A549 (cell line): ENCODE measurements around the gene SLC4A7. TPM values are rescaled to one million over a fixed set of nuclear protein-coding genes. Genes with fewer than 3 reads are reported as not detected.
"Not testable (repeated sequence)": the region's sequence is repeated elsewhere in the genome, so short reads cannot be mapped to it uniquely, and the experiment has no call there.

ENCODE experiments used
- ATAC-seq, 2 experiments: fragments of 200-7000 bp in 1 of 2; fragments of >200 bp in 1 of 2; cut with Nextera tagmentation in 1 of 2; cut with Tn5 transposase in 1 of 2; 3 replicates each; pipeline versions ENCODE4 v1.8.0 to v1.9.1; 2018 to 2020; ENCODE audit warnings: mild to moderate bottlenecking in 1 of 2, moderate library complexity in 1 of 2
- CTCF ChIA-PET: fragments of 300-600 bp; sonication (Branson Sonifier 250); formaldehyde crosslinking; extraction: SDS; loops from one replicate; lab custom pipeline; 2021; ENCODE audit warnings: antibody characterized with exemption, inconsistent platforms; lab: Yijun Ruan, JAX
- POLR2A ChIA-PET: fragments of 350-600 bp; formaldehyde crosslinking; extraction: SDS; loops from one replicate; lab custom pipeline; 2021; ENCODE audit warnings: antibody characterized with exemption, inconsistent platforms; lab: Yijun Ruan, JAX
- DNase-seq, 2 experiments: peaks; one replicate each; pipeline versions ENCODE4 v3.0.0 to v3.0.0-alpha.2; 2011 to 2016; ENCODE audit warnings: low read depth in 1 of 2, low spot score in 1 of 2
- FAIRE-seq: peaks from 2 replicates; lab custom pipeline; 2011; peaks lifted over from hg19 to GRCh38; lab: Jason Lieb, UNC
- H3K27ac ChIP-seq, 2 experiments: fragments of >200 bp; sonication (Bioruptor Twin); formaldehyde crosslinking; 3 replicates each; pipeline ENCODE4 v1.5.1; 2016 to 2017
- H3K4me1 ChIP-seq: fragments of >200 bp; sonication (Bioruptor Twin); formaldehyde crosslinking; 3 replicates; pipeline ENCODE4 v1.6.1; 2016
- H3K4me2 ChIP-seq: fragments of >200 bp; sonication (Bioruptor Twin); formaldehyde crosslinking; 3 replicates; pipeline ENCODE4 v1.6.1; 2016
- H3K4me3 ChIP-seq: fragments of >200 bp; sonication (Bioruptor Twin); formaldehyde crosslinking; 3 replicates; pipeline ENCODE4 v1.5.1; 2016
- H3K9me3 ChIP-seq: fragments of >200 bp; sonication (Bioruptor Twin); formaldehyde crosslinking; 3 replicates; pipeline ENCODE4 v1.6.1; 2016
- CBX2 ChIP-seq: fragments of 200-600 bp; sonication (generic); IDR thresholded peaks from 2 replicates; pipeline ENCODE4 v1.6.1; 2016; ENCODE audit warnings: low read depth, mild to moderate bottlenecking, borderline replicate concordance
- CHD4 ChIP-seq: fragments of 200-600 bp; sonication (generic); IDR thresholded peaks from 2 replicates; pipeline ENCODE4 v1.6.1; 2016; ENCODE audit warnings: antibody characterized with exemption, mild to moderate bottlenecking, borderline replicate concordance
- EHF ChIP-seq: fragments of 250-450 bp; sonication (Bioruptor Pico); IDR thresholded peaks from 2 replicates; pipeline ENCODE4 v1.5.0; 2020; ENCODE audit warnings: mild to moderate bottlenecking
- ELK1 ChIP-seq: fragments of 150-350 bp; IDR thresholded peaks from 2 replicates; pipeline ENCODE4 v1.6.1; 2014; ENCODE audit warnings: low read depth, mild to moderate bottlenecking, low read length
- FOSB ChIP-seq: fragments of 250-450 bp; sonication (Bioruptor Pico); IDR thresholded peaks from 2 replicates; pipeline ENCODE4 v1.5.0; 2020; ENCODE audit warnings: mild to moderate bottlenecking, moderate library complexity
- FOSL2 ChIP-seq, 2 experiments: fragments of 450-650 bp in 1 of 2; fragments of >200 bp in 1 of 2; sonication (Bioruptor Twin) in 1 of 2; formaldehyde crosslinking; IDR thresholded peaks; 2 replicates each; pipeline versions ENCODE4 v1.5.0 to v1.6.1; 2016 to 2020; ENCODE audit warnings: mild to moderate bottlenecking in 1 of 2, moderate library complexity in 1 of 2
- HOXB13 ChIP-seq: fragments of 250-450 bp; sonication (Bioruptor Pico); IDR thresholded peaks from 2 replicates; pipeline ENCODE4 v1.5.0; 2020; ENCODE audit warnings: low read depth, mild to moderate bottlenecking, moderate library complexity
- HOXB5 ChIP-seq: fragments of 250-450 bp; sonication (Bioruptor Pico); IDR thresholded peaks from 2 replicates; pipeline ENCODE4 v1.5.0; 2020; ENCODE audit warnings: mild to moderate bottlenecking, moderate library complexity
- JUN ChIP-seq, 2 experiments: fragments of >200 bp; sonication (Bioruptor Twin); formaldehyde crosslinking; IDR thresholded peaks; 2 replicates in 1 of 2; 3 replicates in 1 of 2; pipeline ENCODE4 v1.6.1; 2016 to 2017
- KDM1A ChIP-seq: fragments of 200-600 bp; sonication (generic); IDR thresholded peaks from 2 replicates; pipeline ENCODE4 v1.6.1; 2016; ENCODE audit warnings: low read depth, mild to moderate bottlenecking
- MYC ChIP-seq: IDR thresholded peaks from 2 replicates; pipeline ENCODE4 v1.6.1; 2012; ENCODE audit warnings: mild to moderate bottlenecking, inconsistent platforms, low read length, improper control_type of control experiment, borderline replicate concordance
- NPAS2 ChIP-seq: fragments of 250-450 bp; sonication (Bioruptor Pico); IDR thresholded peaks from 2 replicates; pipeline ENCODE4 v1.8.0; 2022; ENCODE audit warnings: mild to moderate bottlenecking, moderate library complexity, borderline replicate concordance
- POLR2A ChIP-seq: IDR thresholded peaks from 2 replicates; pipeline ENCODE4 v1.6.1; 2012; ENCODE audit warnings: mild to moderate bottlenecking, low read length
- RARB ChIP-seq: fragments of 250-450 bp; sonication (Bioruptor Pico); IDR thresholded peaks from 2 replicates; pipeline ENCODE4 v1.8.0; 2021; ENCODE audit warnings: mild to moderate bottlenecking, moderate library complexity
- RNF2 ChIP-seq: fragments of 200-600 bp; sonication (generic); IDR thresholded peaks from 2 replicates; pipeline ENCODE4 v1.6.1; 2016; ENCODE audit warnings: low read depth, mild to moderate bottlenecking, antibody characterized with exemption, moderate library complexity, borderline replicate concordance
- SMC3 ChIP-seq: fragments of >200 bp; sonication (Bioruptor Twin); formaldehyde crosslinking; IDR thresholded peaks from 3 replicates; pipeline ENCODE4 v1.6.1; 2018; ENCODE audit warnings: inconsistent platforms
- SREBF2 ChIP-seq: fragments of 450-650 bp; IDR thresholded peaks from 2 replicates; pipeline ENCODE4 v1.6.1; 2014; ENCODE audit warnings: mild to moderate bottlenecking, moderate library complexity
- TFCP2L1 ChIP-seq: fragments of 250-450 bp; sonication (Bioruptor Pico); IDR thresholded peaks from 2 replicates; pipeline ENCODE4 v1.5.0; 2021; ENCODE audit warnings: mild to moderate bottlenecking
- TP53 ChIP-seq: fragments of 250-450 bp; sonication (Bioruptor Pico); IDR thresholded peaks from 2 replicates; pipeline ENCODE4 v1.5.0; 2021; ENCODE audit warnings: mild to moderate bottlenecking, moderate library complexity
- ZFP36 ChIP-seq: fragments of 450-650 bp; IDR thresholded peaks from 2 replicates; pipeline ENCODE4 v1.6.1; 2014; ENCODE audit warnings: borderline replicate concordance; ENCODE audit not compliant: partially characterized antibody
- ZNF302 ChIP-seq: fragments of 250-450 bp; sonication (Bioruptor Pico); IDR thresholded peaks from 2 replicates; pipeline ENCODE4 v1.9.0; 2021; ENCODE audit warnings: inconsistent platforms, mild to moderate bottlenecking, moderate library complexity
- WGBS: methylation state at CpG from one replicate; pipeline ENCODE4 v1.1.6; 2017; ENCODE audit errors: missing lambda C conversion rate; 5-methylcytosine and 5-hydroxymethylcytosine counted together
- polyA plus RNA-seq, 4 experiments: library from polyadenylated mRNA; depleted of rRNA in 3 of 4; stranded (reverse); fragments of >200 nt; fragmentation: RNase III in 1 of 4; extraction: RNeasy Plus Mini Kit Qiagen cat#74134 plus additional on column Dnase treatment in 1 of 4; gene quantifications; 2 replicates in 3 of 4; 3 replicates in 1 of 4; pipeline ENCODE4 v1.2.3, GENCODE V29; 2011 to 2017
- TF ChIP-seq, protein P1 (sequence below): IDR thresholded peaks from 2 replicates; pipeline ENCODE4 v1.6.1; 2012
- TF ChIP-seq, protein P2 (sequence below): fragments of 250-450 bp; sonication (Bioruptor Pico); IDR thresholded peaks from 2 replicates; pipeline ENCODE4 v1.5.0; 2020; ENCODE audit warnings: low read depth, mild to moderate bottlenecking, moderate library complexity
- TF ChIP-seq, protein P3 (sequence below): fragments of 250-450 bp; sonication (Bioruptor Pico); IDR thresholded peaks from 2 replicates; pipeline ENCODE4 v1.5.0; 2021; ENCODE audit warnings: mild to moderate bottlenecking, moderate library complexity, borderline replicate concordance

Gene SLC4A7
- polyA plus RNA-seq, 2 of the 4 experiments (the other 2 are of a cell fraction), result 35.1 to 70.2 TPM

GRCh38 chr3:27532426-27533260 lies 48.5 kb upstream of the SLC4A7 start:
- Histone ChIP-seq H3K4me1 (peaks cover 42% of the 10 kb centered on the region), H3K4me3 (no peak overlapping the region), H3K9me3 (no peaks in the 10 kb centered on the region), H3K27ac (peak overlapping the region; percentile 93 to 95), H3K4me2 (peak overlapping the region; percentile 85)
- no peak for FAIRE-seq
- POLR2A ChIA-PET, result no interaction called here
- CTCF ChIA-PET, result interaction anchor here (1.0 to 1.6 kb wide), 4 partner anchors 10 to 796 kb away, joined by 3 to 7 read pairs (median 4); no protein-coding TSS in a partner anchor
- 85% methylated on average over 8 of the region's 8 CpGs for WGBS
- no peak for ATAC-seq
- DNase-seq, result no peak
- TF ChIP-seq RNF2 (no peak), NPAS2 (no peak), KDM1A (no peak), TFCP2L1 (CRISPR knock-in tag) (no peak)
- TF ChIP-seq, protein P1, sequence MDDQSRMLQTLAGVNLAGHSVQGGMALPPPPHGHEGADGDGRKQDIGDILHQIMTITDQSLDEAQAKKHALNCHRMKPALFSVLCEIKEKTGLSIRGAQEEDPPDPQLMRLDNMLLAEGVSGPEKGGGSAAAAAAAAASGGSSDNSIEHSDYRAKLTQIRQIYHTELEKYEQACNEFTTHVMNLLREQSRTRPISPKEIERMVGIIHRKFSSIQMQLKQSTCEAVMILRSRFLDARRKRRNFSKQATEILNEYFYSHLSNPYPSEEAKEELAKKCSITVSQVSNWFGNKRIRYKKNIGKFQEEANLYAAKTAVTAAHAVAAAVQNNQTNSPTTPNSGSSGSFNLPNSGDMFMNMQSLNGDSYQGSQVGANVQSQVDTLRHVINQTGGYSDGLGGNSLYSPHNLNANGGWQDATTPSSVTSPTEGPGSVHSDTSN, result no peak

DNA sequence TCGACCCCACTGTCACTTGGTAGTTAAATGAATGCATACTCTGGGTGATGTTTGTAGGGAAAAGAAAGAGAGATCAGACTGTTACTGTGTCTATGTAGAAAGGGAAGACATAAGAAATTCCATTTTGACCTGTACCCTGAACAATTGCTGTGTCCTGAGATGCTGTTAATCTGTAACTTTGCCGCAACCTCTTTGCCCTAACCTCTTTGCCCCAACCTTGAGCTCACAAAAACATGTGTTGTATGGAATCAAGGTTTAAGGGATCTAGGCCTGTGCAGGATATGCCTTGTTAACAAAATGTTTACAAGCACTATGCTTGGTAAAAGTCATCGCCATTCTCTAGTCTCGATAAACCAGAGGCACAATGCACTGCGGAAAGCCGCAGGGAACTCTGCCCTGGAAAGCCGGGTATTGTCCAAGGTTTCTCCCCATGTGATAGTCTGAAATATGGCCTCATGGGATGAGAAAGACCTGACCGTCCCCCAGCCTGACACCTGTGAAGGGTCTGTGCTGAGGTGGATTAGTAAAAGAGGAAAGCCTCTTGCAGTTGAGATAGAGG lies 47.1 kb upstream of the SLC4A7 start:
- CTCF ChIA-PET, result interaction anchor here (5.2 kb wide), 1 partner anchor 149 kb away, joined by 31 read pairs; no protein-coding TSS in a partner anchor
- H3K4me3 ChIP-seq, POLR2A ChIA-PET, FAIRE-seq, ATAC-seq, H3K9me3 ChIP-seq, H3K4me2 ChIP-seq, DNase-seq: not testable (repeated sequence)
- Histone ChIP-seq H3K4me1 (peaks cover 36% of the 10 kb centered on the region), H3K27ac (peak overlapping the region in 1 of 2 experiments; percentile 93; a peak in 4 of 6 replicates)
- 89% methylated on average over 8 of the region's 8 CpGs for WGBS

DNA sequence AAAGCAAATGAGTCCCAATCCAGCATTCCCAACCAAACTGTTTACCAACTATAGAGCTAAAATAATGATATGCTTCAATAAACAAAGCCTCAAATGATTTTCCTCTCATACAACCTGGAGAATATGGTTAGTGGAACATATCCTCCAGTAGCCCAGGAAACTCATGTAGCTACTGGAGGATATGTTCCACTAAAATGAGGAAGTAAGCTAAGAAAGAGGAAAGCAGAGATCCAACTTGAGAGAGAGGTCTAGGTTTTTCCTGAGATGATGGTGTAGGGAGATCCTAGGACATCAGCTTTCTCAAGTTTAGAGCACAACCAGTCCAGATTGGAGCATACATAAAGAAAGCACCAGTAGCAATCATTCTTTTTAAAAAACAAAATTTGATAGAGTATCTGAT lies 44.6 kb upstream of the SLC4A7 start:
- no peak for TF ChIP-seq ELK1
- TF ChIP-seq MYC, result no peak
- no peak for TF ChIP-seq CHD4
- TF ChIP-seq FOSB (CRISPR knock-in tag), result no peak
- no peak for TF ChIP-seq RNF2
- TF ChIP-seq SMC3, result no peak
- TF ChIP-seq CBX2, result no peak
- no peak for TF ChIP-seq JUN (IDR thresholded peaks at IDR 0.05)
- TF ChIP-seq ZFP36, result no peak
- no peak for TF ChIP-seq FOSL2 (IDR thresholded peaks at IDR 0.05)
- no peak for TF ChIP-seq FOSL2 (CRISPR knock-in tag; IDR thresholded peaks at IDR 0.05)
- no peak for TF ChIP-seq HOXB5 (CRISPR knock-in tag)
- no peak for TF ChIP-seq TP53 (CRISPR knock-in tag)
- no peak for TF ChIP-seq HOXB13 (CRISPR knock-in tag)
- TF ChIP-seq RARB (CRISPR knock-in tag), result no peak
- TF ChIP-seq, protein P2, sequence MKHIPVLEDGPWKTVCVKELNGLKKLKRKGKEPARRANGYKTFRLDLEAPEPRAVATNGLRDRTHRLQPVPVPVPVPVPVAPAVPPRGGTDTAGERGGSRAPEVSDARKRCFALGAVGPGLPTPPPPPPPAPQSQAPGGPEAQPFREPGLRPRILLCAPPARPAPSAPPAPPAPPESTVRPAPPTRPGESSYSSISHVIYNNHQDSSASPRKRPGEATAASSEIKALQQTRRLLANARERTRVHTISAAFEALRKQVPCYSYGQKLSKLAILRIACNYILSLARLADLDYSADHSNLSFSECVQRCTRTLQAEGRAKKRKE, result no peak
- TF ChIP-seq SREBF2, result no peak
- no peak for TF ChIP-seq POLR2A
- TF ChIP-seq ZNF302 (CRISPR knock-in tag), result no peak
- TF ChIP-seq, protein P3, sequence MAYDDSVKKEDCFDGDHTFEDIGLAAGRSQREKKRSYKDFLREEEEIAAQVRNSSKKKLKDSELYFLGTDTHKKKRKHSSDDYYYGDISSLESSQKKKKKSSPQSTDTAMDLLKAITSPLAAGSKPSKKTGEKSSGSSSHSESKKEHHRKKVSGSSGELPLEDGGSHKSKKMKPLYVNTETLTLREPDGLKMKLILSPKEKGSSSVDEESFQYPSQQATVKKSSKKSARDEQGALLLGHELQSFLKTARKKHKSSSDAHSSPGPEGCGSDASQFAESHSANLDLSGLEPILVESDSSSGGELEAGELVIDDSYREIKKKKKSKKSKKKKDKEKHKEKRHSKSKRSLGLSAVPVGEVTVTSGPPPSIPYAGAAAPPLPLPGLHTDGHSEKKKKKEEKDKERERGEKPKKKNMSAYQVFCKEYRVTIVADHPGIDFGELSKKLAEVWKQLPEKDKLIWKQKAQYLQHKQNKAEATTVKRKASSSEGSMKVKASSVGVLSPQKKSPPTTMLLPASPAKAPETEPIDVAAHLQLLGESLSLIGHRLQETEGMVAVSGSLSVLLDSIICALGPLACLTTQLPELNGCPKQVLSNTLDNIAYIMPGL (CRISPR knock-in tag), result no peak
- no peak for TF ChIP-seq EHF (CRISPR knock-in tag)
- H3K27ac ChIP-seq, result peak overlapping the region in 1 of 2 experiments; percentile 43; a peak in 3 of 6 replicates
- H3K9me3 ChIP-seq, result no peaks in the 10 kb centered on the region
- FAIRE-seq (no peak), ATAC-seq (no peak), DNase-seq (no peak)
- peaks cover 29% of the 10 kb centered on the region for H3K4me1 ChIP-seq
- POLR2A ChIA-PET, result no interaction called here
- H3K4me2 ChIP-seq, result no peak overlapping the region
- CTCF ChIA-PET, result interaction anchor here (1.5 to 5.2 kb wide), 4 partner anchors 44 to 152 kb away, joined by 3 to 31 read pairs (median 6); partner anchors contain the start of gene SLC4A7
- no peak overlapping the region for H3K4me3 ChIP-seq
